Thyroid gland (tissue), 4 donors: Measurements from ENCODE around the gene MUC6. TPM values are rescaled to one million over a fixed set of nuclear protein-coding genes. Genes with fewer than 3 reads are reported as not detected.

Experiments used
- DNase-seq, 2 donors: peaks; one replicate each; pipeline ENCODE4 v3.0.0-alpha.2; 2019
- H3K27ac ChIP-seq, 3 donors: fragments of 200-600 bp; sonication (generic); 1 replicate in 2 of 3; 2 replicates in 1 of 3; pipeline ENCODE4 v1.5.1; 2016 to 2019; ENCODE audit warnings: mild to moderate bottlenecking in 1 of 3, moderate library complexity in 1 of 3
- H3K27me3 ChIP-seq: fragments of 200-600 bp; sonication (generic); one replicate; pipeline ENCODE4 v1.5.1; 2019
- H3K36me3 ChIP-seq, 2 donors: fragments of 200-600 bp; sonication (generic); one replicate each; pipeline ENCODE4 v1.5.1; 2016 to 2019
- H3K4me1 ChIP-seq, 2 donors: fragments of 200-600 bp; sonication (generic); one replicate each; pipeline ENCODE4 v1.5.1; 2017 to 2019
- H3K4me3 ChIP-seq, 3 donors: fragments of 200-600 bp; sonication (generic); replicated peaks in 1 of 3; 1 replicate in 2 of 3; 2 replicates in 1 of 3; pipeline ENCODE4 v1.5.1; 2016; ENCODE audit warnings: mild to moderate bottlenecking in 1 of 3
- H3K9me3 ChIP-seq: fragments of 200-600 bp; sonication (generic); one replicate; pipeline ENCODE4 v1.5.1; 2017
- POLR2A ChIP-seq, 2 donors: fragments of 450-650 bp; IDR thresholded peaks; one replicate each; pipeline ENCODE4 v1.6.1; 2017; ENCODE audit warnings: antibody characterized with exemption in 2 of 2, mild to moderate bottlenecking in 2 of 2, moderate library complexity in 1 of 2
- WGBS, 2 donors: methylation state at CpG; one replicate each; pipeline ENCODE4 v1.1.5; 2017; 5-methylcytosine and 5-hydroxymethylcytosine counted together
- intact Hi-C: fragments of 100-400 bp; cut with DNase I; formaldehyde crosslinking; loops from one replicate; pipeline ENCODE4 v1.15.1; 2023
- total RNA-seq, 4 donors: library from RNA; depleted of rRNA; stranded (reverse); fragments of >200 nt; gene quantifications; one replicate each; pipeline ENCODE4 v1.2.3, GENCODE V29; 2016
- TF ChIP-seq, protein P1 (sequence below), 6 experiments: fragments of 200-600 bp in 3 of 6; fragments of 450-650 bp in 3 of 6; sonication (generic) in 3 of 6; IDR thresholded peaks; one replicate each; pipeline ENCODE4 v1.5.1; 2016 to 2019; ENCODE audit warnings: antibody characterized with exemption in 6 of 6, mild to moderate bottlenecking in 2 of 6, inconsistent platforms in 1 of 6, moderate library complexity in 1 of 6

Gene MUC6
- total RNA-seq, 4 donors from 2014 or later: not detected

DNA sequence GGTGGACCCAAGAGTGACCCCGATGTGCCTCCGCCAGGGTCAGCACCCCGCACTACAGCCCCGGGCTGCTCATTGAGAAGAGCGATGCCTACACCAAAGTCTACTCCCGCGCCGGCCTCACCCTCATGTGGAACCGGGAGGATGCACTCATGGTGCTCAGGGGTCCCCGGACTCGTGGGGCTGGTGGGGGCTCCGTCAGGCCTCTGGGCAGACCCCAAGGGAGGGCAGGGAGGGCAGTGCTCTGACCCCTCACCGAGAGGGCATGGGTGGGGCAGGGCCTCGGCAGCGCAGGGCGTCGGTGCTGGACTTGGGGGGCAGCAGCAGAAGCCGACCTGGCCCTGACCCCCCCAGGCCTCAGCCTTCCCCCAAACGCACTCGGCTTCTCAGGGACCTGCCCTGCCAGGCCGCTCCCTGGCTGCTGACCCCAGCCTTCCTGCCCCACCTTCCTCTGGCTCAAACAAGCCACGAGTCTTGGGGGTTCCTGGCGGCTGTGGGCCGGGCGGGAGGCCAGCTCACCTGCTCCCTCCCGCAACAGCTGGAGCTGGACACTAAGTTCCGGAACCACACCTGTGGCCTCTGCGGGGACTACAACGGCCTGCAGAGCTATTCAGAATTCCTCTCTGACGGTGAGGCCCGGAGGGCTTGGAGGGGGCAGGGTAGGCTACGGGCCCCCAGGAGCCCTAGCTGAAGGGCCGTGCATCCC lies 41.0 kb upstream of the MUC6 start:
- Histone ChIP-seq H3K9me3 (no peaks in the 10 kb centered on the region), H3K4me3 (no peak overlapping the region), H3K36me3 (no peaks in the 10 kb centered on the region), H3K4me1 (no peaks in the 10 kb centered on the region), H3K27me3 (no peaks in the 10 kb centered on the region), H3K27ac (no peak overlapping the region)
- no peak for DNase-seq
- 60% methylated on average over 2 to 13 of the region's 33 CpGs for WGBS, 2 donors
- no peak for TF ChIP-seq POLR2A (IDR thresholded peaks at IDR 0.05)
- TF ChIP-seq, protein P1, sequence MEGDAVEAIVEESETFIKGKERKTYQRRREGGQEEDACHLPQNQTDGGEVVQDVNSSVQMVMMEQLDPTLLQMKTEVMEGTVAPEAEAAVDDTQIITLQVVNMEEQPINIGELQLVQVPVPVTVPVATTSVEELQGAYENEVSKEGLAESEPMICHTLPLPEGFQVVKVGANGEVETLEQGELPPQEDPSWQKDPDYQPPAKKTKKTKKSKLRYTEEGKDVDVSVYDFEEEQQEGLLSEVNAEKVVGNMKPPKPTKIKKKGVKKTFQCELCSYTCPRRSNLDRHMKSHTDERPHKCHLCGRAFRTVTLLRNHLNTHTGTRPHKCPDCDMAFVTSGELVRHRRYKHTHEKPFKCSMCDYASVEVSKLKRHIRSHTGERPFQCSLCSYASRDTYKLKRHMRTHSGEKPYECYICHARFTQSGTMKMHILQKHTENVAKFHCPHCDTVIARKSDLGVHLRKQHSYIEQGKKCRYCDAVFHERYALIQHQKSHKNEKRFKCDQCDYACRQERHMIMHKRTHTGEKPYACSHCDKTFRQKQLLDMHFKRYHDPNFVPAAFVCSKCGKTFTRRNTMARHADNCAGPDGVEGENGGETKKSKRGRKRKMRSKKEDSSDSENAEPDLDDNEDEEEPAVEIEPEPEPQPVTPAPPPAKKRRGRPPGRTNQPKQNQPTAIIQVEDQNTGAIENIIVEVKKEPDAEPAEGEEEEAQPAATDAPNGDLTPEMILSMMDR (IDR thresholded peaks at IDR 0.05): no peak
- intact Hi-C loops: no loop called here

DNA sequence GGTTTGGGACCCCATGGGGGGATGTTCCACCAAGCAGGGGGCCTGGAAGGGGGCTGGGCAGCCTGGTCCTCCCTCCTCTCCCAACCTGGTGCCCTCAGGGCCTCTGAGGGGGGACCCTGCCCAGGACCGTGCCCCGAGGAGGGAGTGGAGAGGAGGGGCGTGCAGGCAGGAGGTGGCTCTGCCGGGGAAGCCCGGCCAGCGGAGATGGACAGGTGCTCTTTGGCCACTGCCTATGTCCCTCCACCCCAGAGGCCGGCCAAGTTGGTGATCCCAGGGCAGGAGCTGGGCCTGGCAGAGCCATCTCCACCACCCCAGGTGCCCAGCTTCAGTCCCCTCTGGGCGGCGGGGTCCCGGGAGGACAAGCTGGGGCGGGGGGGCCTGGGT lies 40.5 kb upstream of the MUC6 start:
- no peak overlapping the region for H3K4me3 ChIP-seq
- intact Hi-C loops: no loop called here
- H3K4me1 ChIP-seq: no peaks in the 10 kb centered on the region
- WGBS, 2 donors: 69% methylated on average over 5 of the region's 11 CpGs; no CpG with 5 or more reads in 1 of the 2 donors
- DNase-seq: no peak
- no peaks in the 10 kb centered on the region for H3K36me3 ChIP-seq
- TF ChIP-seq, protein P1 (IDR thresholded peaks at IDR 0.05): no peak
- TF ChIP-seq POLR2A (IDR thresholded peaks at IDR 0.05): no peak
- no peaks in the 10 kb centered on the region for H3K27me3 ChIP-seq
- no peaks in the 10 kb centered on the region for H3K9me3 ChIP-seq
- H3K27ac ChIP-seq: no peak overlapping the region

DNA sequence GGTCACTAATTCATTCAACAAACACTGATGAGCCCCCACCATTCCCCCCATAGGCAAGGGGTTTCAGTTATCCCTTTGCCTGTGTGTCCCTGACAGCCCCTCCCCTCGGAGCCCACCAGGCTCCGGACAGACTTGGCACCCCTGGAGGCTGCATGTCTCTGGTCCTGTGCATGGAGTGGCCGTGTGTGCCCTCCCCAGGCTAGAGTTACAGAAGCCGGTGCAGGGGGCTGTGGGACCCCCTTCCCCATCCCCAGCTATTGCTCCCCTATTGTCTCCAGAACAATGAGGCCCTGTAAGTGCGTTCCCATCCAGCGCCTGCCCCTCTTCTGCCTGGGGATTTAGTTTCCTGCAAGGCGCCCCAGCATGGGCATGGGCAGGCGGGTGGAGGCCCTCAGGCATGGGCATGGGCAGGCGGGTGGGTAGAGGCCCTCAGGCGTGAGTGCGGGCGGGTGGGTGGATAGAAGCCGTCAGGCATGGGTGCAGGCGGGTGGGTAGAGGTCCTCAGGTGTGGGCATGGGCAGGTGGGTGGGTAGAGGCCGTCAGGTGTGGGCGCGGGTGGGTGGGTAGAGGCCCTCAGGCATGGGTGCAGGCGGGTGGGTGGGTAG lies 39.6 kb upstream of the MUC6 start:
- Histone ChIP-seq H3K36me3 (no peaks in the 10 kb centered on the region), H3K27ac (no peak overlapping the region), H3K9me3 (no peaks in the 10 kb centered on the region), H3K4me3 (no peak overlapping the region), H3K4me1 (no peaks in the 10 kb centered on the region), H3K27me3 (no peaks in the 10 kb centered on the region)
- 83 to 91% methylated on average over 7 to 13 of the region's 18 CpGs for WGBS, 2 donors
- DNase-seq: no peak
- TF ChIP-seq, protein P1 (IDR thresholded peaks at IDR 0.05): no peak
- no peak for TF ChIP-seq POLR2A (IDR thresholded peaks at IDR 0.05)
- intact Hi-C loops: no loop called here

DNA sequence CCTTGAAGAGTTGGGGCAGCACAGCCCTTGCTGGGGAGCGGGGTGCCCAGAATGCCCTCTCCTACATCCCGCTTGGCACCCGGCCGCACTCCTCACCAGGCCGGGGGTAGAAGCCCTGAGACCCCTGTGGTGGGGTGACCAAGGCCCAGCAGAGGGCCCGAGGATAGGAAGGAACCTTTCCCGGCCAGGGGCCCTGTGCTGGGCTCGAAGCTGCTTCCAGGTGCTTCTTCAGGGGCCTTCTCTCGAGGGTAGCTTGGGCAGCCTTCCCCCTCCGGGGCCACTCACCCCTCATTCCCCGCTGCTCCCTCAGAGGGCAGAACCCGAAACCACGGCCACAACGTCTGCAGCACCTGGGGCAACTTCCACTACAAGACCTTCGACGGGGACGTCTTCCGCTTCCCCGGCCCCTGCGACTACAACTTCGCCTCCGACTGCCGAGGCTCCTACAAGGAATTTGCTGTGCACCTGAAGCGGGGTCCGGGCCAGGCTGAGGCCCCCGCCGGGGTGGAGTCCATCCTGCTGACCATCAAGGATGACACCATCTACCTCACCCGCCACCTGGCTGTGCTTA lies 38.9 kb upstream of the MUC6 start:
- TF ChIP-seq POLR2A (IDR thresholded peaks at IDR 0.05): no peak
- TF ChIP-seq, protein P1 (IDR thresholded peaks at IDR 0.05): no peak
- no peak for DNase-seq
- 87% methylated on average over 19 to 28 of the region's 28 CpGs for WGBS, 2 donors

More for the DNA sequence above, 38.9 kb upstream of the MUC6 start:
- Histone ChIP-seq H3K27ac (no peak overlapping the region), H3K4me1 (no peaks in the 10 kb centered on the region), H3K27me3 (no peaks in the 10 kb centered on the region), H3K36me3 (no peaks in the 10 kb centered on the region), H3K9me3 (no peaks in the 10 kb centered on the region), H3K4me3 (no peak overlapping the region)
- intact Hi-C loops: no loop called here
